Germinal center (tissue), 1 donor: ENCODE results near the gene FASN.

Experiments
- DNase-seq: peaks from one replicate; pipeline ENCODE4 v3.0.0; 2012; ENCODE audit warnings: mixed read lengths, low spot score

FASN gene

DNA sequence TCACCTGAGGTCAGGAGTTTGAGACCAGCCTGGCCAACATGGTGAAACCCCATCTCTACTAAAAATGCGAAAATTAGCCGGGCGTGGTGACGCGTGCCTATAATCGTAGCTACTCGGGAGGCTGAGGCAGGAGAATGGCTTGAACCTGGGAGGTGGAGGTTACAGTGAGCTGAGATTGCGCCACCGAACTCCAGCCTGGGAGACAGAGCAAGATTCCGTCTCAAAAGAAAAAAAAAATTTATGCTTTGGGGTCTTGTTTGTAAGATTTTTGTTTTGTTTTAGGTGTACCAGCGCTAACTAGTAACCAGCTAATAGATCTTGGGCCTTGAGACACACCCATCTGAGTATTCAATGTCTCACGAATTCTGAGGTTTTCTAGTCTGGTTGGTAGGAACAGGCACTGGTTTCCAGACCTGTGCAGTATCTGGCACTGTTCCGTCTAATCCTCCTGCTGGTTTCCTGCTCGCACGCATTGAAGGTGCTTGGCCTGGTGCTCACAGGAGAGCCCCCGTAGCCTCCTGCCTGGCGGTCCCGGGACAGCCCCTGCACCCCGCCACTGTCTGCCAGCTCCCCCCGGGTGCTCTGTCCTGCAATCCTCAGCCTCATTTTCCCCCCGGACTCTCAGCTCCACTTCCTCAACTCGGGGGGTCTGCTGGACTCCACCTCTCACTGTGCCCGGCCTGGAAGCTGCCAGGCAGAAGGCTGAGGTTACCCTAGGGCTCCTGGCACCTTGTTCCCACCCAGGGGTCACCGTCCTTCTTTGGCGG is 21.8 kb downstream of the FASN start:
- no peak for DNase-seq

DNA sequence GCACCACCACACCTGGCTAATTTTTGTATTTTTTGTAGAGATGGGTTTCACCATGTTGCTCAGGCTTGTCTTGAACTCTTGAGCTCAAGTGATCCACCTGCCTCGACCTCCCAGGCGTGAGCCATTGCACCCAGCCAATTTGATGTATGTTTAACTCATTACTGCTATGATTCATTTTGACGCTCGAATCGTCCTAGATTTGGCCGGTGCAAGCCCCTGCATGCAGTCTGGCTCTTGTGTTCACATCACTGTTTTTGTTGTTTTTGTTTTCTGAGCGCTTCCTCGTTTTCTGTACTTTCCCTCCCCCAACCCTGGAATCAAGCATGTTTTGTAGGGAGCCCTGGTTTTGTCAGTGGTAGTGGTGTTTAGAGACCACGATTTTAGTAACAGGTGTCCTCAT is 24.6 kb downstream of the FASN start:
- DNase-seq: no peak

DNA sequence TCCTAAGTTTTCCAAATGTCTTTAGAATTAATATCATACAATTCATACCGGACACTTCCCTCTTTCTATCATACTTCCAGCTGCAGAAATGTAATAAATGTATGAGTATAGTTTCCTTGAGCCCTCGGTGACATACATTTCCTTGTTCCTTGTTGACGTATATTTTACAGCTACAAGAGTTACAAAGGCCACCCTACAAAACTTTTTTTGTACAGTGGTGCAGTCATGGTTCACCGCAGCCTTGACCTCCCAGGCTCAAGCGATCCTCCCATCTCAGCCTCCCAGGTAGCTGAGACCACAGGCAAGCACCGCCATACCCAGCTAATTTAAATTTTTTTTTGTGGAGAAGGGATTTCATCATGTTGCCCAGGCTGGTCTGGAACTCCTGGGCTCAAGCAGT is 25.2 kb downstream of the FASN start:
- no peak for DNase-seq

DNA sequence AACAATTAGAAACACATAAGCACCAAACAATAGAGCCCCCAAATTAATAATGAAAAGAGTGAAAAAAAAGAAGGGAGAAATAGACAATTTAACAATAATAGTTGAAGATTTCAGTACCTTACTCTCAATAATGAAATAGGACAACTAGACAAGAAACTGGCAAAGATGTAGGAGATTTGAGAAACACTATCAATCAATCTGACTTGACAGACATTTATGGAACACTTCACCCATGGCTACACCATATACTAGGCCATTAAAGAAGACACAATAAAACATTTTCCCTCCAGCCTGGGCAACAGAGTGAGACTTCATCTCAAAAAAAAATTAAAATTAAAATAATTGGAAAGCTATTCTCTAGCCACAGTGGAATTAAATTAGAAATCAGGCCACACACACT is 27.4 kb downstream of the FASN start:
- no peak for DNase-seq

DNA sequence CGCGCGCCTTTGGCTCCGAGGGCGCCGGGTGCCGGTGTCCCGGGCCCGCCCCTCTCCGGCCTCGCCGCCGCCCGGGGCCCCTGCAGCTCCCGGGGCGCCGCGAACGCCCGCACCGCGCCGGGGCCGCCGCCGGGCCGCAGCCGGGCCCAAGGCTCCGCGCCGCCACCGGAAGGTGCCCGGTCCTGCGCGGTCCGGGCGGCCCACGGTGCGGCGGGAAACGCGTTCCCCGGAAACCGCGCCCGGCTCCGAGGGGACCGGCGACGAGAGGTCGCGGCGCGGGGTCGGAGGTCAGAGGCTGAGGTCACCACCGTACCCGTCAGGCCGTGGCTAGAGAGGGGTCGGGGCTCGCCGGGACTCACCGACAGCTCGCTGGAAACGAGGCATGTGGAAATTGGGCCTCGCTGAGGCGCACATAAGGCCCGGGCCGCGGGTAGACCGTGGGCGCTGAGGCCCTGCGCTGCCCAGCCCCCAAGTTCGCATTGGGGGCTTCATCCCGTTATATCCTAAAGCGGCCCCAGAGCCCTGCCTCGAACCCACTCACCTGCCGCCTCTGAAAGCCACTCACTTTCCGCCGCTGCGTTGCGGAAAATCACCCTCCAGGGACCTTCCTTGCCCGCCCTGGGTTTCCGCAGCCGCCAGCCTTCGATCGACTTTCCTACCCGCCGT is 32.3 kb downstream of the FASN start, which contains the start of gene DUS1L:
Gene DUS1L (minus strand): TSS at position 167 of the 666 bp plus-strand sequence. CDS start 745 bp downstream, outside the sequence.
- peak; percentile 84 for DNase-seq

DNA sequence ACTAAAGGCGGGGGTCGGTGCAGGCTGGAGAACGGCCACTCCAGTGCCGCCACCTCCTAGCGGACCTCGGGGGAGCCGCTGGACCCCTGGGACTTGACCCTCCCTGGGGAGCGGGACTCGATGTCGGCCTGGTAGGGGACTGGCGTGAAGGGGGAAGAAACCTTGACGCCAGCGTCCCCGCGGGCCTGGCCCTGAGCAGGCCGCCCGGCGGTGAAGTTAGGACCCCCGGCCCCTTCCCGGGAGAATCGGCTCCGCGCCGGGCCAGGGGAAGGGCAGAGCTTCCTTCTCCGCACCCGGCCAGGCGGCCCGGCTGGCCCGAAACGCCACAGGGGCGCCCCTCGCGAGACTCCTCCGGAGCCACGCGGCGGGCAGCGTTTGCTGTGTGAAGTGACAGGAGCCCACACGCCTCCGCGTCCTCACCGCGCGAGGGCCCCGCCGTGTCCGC is 32.8 kb downstream of the FASN start:
- no peak for DNase-seq

DNA sequence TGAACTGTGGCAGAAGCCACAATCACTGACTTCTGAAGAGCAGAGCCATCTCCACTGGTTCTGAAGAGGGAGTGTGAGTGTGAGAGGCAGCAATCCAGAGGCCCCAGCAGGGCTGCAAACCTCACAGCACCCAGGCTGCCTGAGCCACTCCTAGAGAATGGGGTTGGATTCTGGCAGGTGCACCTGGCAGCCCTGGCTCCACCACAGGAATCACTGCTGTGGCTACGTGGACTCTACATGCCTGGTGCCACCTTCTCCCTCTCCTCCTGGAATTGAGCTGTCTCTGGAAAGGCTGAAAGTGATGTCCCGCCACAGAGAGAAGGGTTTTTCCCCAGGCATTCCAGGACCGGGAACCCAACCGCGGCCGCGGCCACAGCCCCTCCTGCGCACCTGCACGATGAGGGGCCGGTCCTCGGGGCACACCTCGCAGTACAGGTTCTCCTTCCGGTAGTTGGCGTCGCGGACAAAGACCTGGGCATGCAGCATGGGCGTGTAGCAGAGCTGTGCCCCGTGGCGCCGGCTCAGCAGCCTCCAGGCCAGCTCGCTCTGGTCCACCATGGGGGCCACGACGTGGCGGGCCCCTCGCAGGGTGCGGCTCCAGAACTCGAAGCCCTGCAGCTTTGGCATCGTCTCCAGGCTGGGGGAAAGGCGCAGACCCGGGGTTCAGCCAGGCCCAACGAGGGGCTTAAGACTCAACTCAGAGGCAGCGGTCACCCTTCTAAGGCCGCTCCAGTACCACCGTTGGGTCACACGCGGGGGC is 33.4 kb downstream of the FASN start:
- DNase-seq: peak; percentile 33

DNA sequence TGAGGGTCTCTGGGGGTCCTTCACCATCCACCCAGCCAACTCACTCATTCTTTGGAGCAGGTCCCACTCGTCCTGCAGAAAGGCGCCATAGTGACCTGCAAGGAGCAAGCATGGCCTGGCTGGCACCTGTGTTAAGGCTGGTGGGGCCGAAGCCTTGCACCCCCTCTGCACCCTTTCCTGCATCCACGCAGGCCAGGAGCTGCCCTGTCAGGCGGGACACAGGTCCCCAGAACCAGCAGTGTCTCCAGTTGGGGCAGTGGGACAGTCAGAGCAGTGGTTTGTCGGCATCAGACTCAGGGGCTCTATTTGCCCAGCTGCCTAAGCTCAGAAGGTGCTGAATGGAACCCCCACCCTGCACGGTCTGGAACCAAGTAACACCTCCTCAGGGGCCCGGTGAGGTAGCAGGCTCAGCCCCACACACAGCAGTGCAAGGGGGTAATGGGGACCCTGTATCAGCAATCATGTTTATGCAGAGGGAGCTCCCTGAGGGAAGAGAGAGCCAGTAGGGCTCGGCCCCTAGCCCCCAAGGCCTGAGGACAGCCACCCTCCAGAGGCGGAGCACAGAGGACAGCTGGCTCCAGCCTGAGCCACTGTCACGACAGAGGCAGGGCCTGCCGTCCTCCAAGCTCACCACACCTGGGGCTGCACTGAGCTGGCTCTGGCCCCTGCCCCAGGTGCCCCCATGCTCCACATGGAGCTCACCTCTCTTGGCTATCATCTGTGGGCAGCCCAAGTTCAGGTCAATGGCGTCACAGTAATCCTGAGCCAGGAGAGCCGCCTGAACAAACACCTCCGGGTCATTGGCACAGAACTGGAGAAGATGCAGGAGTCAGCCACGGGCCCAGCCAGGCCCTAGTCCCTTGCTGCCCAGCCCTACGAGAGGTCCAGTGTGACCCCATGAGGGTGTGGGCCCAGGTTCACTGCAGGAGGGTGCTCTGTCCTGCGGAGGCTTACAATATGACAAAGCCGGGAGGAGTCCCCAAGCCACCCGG is 34.3 kb downstream of the FASN start:
- DNase-seq: no peak

DNA sequence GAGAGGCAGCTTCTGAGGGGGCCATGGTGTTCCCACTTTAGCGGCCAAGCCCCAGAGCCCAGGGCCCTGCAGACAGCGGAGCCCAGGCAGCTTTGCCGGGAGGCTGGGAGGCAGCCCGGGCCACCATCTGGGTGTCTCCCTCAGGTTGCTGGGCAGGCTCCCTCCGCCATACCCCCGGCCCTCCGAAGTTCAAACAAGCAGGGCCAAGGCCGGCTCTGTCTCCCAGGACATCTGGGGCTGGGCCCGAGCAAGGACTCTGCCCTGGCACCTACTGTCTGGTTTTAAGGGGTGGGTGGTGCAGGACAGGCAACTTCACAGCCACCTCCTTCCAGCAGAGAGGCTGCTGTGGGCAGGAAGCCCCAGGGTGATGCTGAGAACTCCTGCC is 35.1 kb downstream of the FASN start:
- no peak for DNase-seq

DNA sequence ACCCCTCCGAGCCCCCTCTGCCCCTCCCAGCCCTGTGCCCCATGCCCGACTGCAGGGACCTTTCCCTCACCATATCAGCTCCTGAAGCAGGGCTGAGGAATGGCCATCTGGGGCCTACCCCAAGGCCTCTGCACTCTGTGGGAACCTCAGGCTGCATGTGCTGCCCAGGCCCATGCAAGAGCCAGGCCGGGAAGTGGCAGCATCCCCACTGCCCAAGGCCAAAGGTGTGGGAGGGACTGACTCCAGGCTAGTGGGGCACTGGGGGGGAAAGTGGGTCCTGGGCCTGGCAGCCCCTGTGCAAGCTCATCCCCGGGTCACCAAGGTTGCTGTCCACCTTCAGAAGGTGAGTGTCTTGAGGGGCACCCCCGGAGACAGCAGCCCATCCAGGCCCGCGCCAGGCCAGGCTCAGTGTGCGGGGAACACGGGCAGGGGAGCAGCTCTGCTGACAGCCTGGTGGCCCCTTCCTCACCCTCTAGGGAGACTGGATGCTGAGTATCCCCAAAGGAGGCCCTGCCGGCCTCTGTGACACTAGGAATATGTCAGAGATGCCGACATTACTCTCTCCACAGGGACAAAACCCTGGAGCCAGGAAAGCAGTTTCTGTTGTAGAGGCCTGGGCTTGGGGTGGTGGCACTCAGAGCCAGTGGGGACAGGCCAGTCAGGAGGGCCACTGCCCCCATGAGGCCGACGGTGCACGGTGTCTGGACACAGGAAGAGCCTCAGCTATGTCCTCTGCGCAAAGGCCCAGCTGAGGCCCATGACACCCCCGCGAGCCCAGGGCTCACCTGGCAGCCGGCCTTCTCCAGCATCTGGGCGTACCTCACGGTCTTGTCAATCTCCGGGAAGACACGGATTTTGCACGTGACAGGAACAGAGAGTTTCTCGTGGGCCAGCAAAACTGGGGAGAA is 35.7 kb downstream of the FASN start:
- no peak for DNase-seq

DNA sequence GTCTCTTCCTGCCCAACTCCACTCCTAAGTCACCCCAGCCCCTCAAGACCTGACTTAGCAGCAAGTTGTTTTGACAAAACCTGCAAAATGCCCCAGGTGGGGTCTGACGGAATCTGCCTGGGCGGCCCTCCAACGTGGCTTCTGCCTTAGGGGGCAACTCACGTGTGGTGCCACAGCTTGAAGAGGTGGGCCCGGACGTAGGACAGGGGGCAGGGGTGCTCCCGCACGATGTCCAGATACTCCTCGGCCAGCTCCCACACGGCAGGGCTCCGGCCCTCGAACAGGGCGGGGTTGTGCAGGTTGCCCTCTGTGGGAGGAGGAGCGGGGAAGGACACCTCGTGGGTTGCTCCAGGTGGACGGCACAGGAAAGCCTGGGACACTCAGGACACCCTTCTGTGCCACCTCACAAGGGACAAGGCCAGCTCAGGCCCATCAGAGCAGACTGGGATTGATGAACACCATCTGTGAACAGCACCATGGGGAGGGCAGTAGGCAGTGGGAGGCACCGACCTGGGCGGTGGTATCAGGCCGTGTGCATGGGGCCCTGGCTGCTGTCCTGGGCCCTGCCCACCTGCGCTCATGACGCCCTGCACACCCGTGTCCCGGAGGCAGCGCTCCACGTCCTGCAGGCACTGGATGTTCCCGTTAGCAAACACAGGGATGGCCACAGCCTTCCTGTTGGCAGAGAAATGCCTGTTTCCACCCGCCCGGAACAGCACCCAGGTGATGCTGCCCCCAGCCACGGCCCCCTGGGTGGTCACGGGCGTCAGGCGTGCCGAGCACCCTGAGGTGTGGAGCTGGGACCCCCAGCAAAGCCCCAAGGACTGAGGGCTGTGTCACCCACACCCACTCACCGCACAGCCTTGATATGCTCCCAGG is 36.8 kb downstream of the FASN start:
- DNase-seq: no peak

DNA sequence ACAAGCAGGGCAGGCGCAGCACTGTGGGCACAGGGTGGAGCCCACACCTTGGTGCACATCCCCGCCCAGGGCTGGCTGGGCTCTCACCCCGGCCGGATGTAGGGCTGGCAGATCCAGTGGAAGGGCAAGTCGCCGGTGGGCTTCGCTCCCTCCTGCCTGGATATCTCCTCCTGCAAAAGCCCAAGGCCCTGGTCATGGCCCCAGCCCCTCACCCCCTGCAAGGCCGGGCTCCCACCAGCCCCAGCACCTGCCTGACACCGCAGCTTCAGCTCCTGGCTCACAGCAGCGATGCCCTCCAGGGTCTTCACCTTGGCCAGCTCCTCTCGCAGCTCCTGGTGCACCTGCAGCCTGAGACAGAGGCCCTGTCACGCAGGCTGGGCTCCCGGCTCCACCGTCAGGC is 37.4 kb downstream of the FASN start:
- no peak for DNase-seq

DNA sequence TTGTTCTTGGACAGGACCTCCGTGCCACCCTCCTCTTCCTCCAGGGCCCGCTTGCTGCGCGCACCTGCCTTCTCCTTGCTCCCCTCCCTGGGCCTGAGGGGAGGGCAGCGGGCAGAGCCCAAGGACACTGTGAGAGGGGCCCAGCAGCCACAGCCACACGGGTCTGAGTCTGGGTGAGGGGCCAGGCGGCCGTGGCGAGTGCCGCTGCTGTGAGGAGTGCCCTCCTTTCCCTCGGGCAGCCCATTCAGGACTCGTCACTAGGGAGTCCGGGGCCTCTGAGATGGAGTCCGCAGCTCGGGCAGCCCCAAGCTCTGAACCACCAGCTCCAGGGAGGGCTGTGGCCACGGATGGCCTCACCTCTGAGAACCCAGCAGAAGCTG is 38.0 kb downstream of the FASN start:
- no peak for DNase-seq

DNA sequence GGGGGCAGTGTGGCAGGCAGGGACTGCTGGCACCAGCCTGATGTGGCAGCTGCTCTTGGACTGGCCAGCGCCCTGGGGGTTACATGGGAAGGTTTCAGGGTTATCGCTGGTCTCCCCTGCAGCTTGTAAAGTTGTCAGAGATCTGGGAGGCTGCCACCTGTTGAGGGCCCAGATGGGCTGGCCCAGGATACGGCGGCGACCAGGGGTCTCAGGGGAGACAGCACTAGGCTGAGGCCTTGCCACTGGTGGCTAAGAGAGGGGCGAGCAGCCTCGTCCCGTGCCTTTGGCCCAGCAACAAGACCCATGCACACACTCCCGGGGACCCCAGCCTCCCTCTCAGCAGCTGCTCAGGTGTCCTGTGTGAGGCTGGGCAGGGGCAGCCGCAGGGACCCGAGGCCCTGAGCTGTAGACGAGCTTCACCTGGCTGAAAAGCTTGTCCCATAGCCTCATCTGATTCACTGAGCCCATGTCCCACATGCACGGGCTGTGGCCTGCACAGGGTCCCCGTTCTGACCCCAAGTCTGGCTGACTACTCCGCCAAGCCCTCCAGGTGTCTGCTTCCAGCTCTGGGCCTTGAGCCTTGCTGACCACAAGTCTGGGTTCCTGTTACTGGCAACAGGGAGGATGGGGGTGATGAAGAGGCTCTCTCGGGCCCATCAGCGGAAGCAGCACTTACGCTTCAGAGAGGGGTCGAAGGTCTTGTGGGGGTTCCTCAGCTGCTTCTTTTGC is 38.6 kb downstream of the FASN start:
- DNase-seq: no peak

DNA sequence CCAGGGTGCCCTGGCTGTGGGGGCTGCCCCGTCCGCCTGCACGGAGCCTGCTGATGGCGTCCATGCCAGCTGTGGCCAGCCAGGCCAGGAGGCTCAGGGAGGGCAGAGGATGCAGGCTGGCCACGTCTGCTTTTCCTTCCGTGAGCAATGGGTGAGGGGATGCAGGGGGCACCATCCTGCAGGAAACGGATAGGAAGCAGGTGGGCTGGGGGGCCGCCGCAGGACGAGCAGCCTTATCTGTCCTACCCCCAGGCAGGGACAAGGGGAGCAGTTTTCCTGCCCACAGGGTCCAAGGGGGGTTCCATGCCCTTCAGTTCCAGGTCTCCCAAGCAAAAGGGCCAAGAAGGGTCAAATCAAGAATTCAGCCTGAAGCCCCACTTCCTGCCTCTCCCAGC is 39.2 kb downstream of the FASN start:
- no peak for DNase-seq

DNA sequence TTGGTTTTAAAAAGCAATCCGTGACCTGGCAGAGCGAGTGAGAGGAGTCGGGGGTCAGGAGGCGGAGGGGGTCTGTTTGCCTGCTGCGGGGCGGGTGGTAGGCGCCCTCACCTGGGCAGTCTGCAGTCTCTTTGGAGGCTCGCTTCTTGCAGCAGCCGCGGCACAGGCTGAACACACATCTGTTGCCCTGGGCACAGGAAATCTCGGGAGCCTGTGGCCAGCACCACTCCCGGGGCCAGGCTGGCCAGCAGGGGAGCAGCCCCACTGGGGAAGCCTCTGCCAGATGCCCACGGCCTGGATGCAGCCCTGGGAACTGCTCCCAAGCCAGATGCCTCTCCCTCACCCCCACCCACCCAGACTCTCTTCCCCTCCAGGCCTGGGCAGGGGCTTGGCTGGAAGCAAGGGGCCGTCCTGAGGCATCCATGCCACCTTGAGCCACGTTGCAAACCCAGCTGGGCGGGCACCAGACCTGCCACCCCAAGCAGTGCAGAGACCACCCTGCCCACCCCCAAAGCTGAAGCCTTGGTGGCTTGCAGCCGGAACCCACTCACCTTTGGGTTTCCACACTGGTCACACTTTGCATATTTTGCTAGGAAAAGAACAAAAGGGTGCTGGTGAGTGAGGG is 39.7 kb downstream of the FASN start:
- DNase-seq: no peak

DNA sequence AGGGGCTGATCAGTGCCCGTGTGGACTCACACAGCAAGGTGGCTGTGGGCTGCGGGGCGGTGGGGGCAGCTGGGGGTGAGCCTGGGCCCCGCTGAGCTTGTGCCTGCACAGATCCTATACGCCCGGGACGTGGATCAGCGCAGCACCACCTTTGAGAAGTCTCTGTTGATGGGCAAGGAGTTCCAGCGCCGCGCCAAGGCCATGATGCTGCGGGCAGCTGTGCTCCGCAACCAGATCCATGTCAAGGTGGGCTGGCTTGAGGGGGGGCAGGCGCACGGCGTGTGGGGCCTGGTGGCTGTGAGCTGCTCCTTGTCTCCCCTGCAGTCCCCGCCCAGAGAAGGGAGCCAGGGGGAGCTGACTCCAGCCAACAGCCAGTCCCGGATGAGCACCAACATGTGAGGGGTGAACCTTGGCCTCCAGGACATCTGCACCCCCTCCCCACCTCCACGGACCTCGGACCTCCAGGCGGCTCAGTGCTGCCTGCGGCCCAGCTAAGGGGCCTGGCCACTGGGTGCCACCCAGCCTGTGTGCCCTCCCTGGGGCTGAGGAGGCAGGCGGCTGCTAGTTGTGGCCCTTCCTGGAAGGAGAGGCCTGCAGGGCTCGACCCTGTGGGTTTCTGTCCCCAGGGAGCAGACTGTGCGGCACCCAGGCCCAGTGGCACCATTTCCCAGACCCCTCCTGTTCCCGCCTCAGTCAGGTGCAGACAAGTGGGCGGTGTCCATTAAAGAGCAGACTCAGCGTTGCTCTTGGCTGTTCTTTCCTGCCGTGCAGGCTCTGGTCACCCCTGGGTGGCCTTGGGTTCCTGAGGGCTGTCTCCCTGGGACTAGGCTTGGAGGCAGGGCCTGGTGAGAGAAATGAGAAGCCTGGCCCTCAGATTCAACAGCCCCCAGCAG is 41.1 kb downstream of the FASN start:
- DNase-seq: no peak
